HepG2 (cell line): ENCODE results near the gene XIAP. TPM values are rescaled to one million over a fixed set of nuclear protein-coding genes. Genes with fewer than 3 reads are reported as not detected.
A peak's percentile ranks its signal among the peaks of the same experiment; 100 is the strongest.

ENCODE experiments used
- BCL6 ChIP-seq: IDR thresholded peaks from 2 replicates; pipeline ENCODE4 v1.6.1; 2016; ENCODE audit warnings: missing genetic modification reagents, missing compliant biosample characterization
- CHD2 ChIP-seq: IDR thresholded peaks from 2 replicates; pipeline ENCODE4 v1.6.1; 2011; ENCODE audit warnings: low read depth, low read length, improper control_type of control experiment
- DMAP1 ChIP-seq: IDR thresholded peaks from 2 replicates; pipeline ENCODE4 v1.6.1; 2016
- FOXJ3 ChIP-seq: sonication (generic); formaldehyde crosslinking; IDR thresholded peaks from 2 replicates; pipeline ENCODE4 v1.4.0; 2020; ENCODE audit warnings: missing genetic modification reagents, mild to moderate bottlenecking, borderline replicate concordance
- FOXM1 ChIP-seq: sonication (generic); formaldehyde crosslinking; IDR thresholded peaks from 2 replicates; pipeline ENCODE4 v1.5.0; 2020; ENCODE audit warnings: missing genetic modification reagents
- HOXA3 ChIP-seq: sonication (generic); formaldehyde crosslinking; IDR thresholded peaks from 2 replicates; pipeline ENCODE4 v1.5.0; 2020; ENCODE audit warnings: missing genetic modification reagents
- MAZ ChIP-seq, 2 experiments: sonication (generic) in 1 of 2; formaldehyde crosslinking in 1 of 2; IDR thresholded peaks; 2 replicates each; pipeline versions ENCODE4 v1.5.0 to v1.6.1; 2012 to 2020; ENCODE audit warnings: low read depth in 2 of 2, mild to moderate bottlenecking in 2 of 2, borderline replicate concordance in 1 of 2, improper control_type of control experiment in 1 of 2, low read length in 1 of 2, missing genetic modification reagents in 1 of 2, moderate library complexity in 1 of 2
- PTBP1 ChIP-seq: fragments of 200-400 bp; formaldehyde crosslinking; IDR thresholded peaks from 2 replicates; pipeline ENCODE4 v1.6.1; 2018; ENCODE audit warnings: low read length, low read depth; ENCODE audit not compliant: poor library complexity, severe bottlenecking
- RARG ChIP-seq: sonication (generic); formaldehyde crosslinking; IDR thresholded peaks from 2 replicates; pipeline ENCODE4 v1.4.0; 2020; ENCODE audit warnings: low read depth, mild to moderate bottlenecking, missing genetic modification reagents
- ZBTB1 ChIP-seq: sonication (generic); formaldehyde crosslinking; IDR thresholded peaks from 2 replicates; pipeline ENCODE4 v1.4.0; 2020; ENCODE audit warnings: missing genetic modification reagents, borderline replicate concordance
- ZBTB14 ChIP-seq: sonication (generic); formaldehyde crosslinking; IDR thresholded peaks from 2 replicates; pipeline ENCODE4 v1.4.0; 2020; ENCODE audit warnings: missing genetic modification reagents
- ZNF121 ChIP-seq: sonication (generic); formaldehyde crosslinking; IDR thresholded peaks from 2 replicates; pipeline ENCODE4 v1.5.0; 2020; ENCODE audit warnings: mild to moderate bottlenecking, missing genetic modification reagents
- ZNF317 ChIP-seq: sonication (generic); formaldehyde crosslinking; IDR thresholded peaks from 2 replicates; pipeline ENCODE4 v1.5.0; 2020; ENCODE audit warnings: mild to moderate bottlenecking, missing genetic modification reagents
- ZNF329 ChIP-seq: sonication (generic); formaldehyde crosslinking; IDR thresholded peaks from 2 replicates; pipeline ENCODE4 v1.9.0; 2021; ENCODE audit warnings: low read depth, mild to moderate bottlenecking, missing genetic modification reagents
- polyA plus RNA-seq, 8 experiments: library from polyadenylated mRNA; depleted of rRNA in 3 of 8; stranded (reverse) in 7 of 8; unstranded in 1 of 8; fragments of >200 nt; fragmentation: Illumina TruSeq in 4 of 8; extraction: Trizol in 4 of 8; gene quantifications; 2 replicates each; pipeline versions ENCODE4 v1.2.1 to v1.2.3, GENCODE V29; 2011 to 2016; ENCODE audit warnings: low read depth in 4 of 8, missing spikeins in 1 of 8, mixed read lengths in 1 of 8; ENCODE audit not compliant: insufficient read depth in 1 of 8
- total RNA-seq, 5 experiments: library from RNA; depleted of rRNA; stranded (reverse); fragments of >200 nt; fragmentation: Illumina TruSeq; extraction: Trizol; gene quantifications; 2 replicates each; pipeline ENCODE4 v1.2.3, GENCODE V29; 2016; ENCODE audit warnings: low read depth in 1 of 5
- TF ChIP-seq, protein P1 (sequence below): sonication (generic); formaldehyde crosslinking; IDR thresholded peaks from 2 replicates; pipeline ENCODE4 v1.4.0; 2020; ENCODE audit warnings: mild to moderate bottlenecking, missing genetic modification reagents
- TF ChIP-seq, protein P2 (sequence below): IDR thresholded peaks from 2 replicates; pipeline ENCODE4 v1.6.1; 2012; ENCODE audit warnings: low read length, improper control_type of control experiment
- TF ChIP-seq, protein P3 (sequence below): sonication (generic); formaldehyde crosslinking; IDR thresholded peaks from 2 replicates; pipeline ENCODE4 v1.5.1; 2020; ENCODE audit warnings: mild to moderate bottlenecking, missing genetic modification reagents, moderate library complexity

XIAP gene
- total and polyA plus RNA-seq, 2 of the 13 experiments (the other 11 are each of a cell fraction or from before 2014, with no cell fraction given), result 12.9 to 29.5 TPM

- TF ChIP-seq, protein P1, sequence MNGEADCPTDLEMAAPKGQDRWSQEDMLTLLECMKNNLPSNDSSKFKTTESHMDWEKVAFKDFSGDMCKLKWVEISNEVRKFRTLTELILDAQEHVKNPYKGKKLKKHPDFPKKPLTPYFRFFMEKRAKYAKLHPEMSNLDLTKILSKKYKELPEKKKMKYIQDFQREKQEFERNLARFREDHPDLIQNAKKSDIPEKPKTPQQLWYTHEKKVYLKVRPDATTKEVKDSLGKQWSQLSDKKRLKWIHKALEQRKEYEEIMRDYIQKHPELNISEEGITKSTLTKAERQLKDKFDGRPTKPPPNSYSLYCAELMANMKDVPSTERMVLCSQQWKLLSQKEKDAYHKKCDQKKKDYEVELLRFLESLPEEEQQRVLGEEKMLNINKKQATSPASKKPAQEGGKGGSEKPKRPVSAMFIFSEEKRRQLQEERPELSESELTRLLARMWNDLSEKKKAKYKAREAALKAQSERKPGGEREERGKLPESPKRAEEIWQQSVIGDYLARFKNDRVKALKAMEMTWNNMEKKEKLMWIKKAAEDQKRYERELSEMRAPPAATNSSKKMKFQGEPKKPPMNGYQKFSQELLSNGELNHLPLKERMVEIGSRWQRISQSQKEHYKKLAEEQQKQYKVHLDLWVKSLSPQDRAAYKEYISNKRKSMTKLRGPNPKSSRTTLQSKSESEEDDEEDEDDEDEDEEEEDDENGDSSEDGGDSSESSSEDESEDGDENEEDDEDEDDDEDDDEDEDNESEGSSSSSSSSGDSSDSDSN, result peak; percentile 32; the same call in 1 of the 2 replicates
- no peak for TF ChIP-seq PTBP1
- TF ChIP-seq BCL6 (CRISPR knock-in tag), result peak; percentile 48; the same call in 1 of the 2 replicates
- no peak for TF ChIP-seq ZBTB14 (CRISPR knock-in tag)
- TF ChIP-seq ZBTB1 (CRISPR knock-in tag), result no peak
- 0 out of 2 replicates have a peak, but pooled peaks have one; percentile 63 for TF ChIP-seq DMAP1 (CRISPR knock-in tag)
- no peak for TF ChIP-seq ZNF317
- TF ChIP-seq HOXA3 (CRISPR knock-in tag), result peak; percentile 61
- TF ChIP-seq CHD2, result 0 out of 2 replicates have a peak, but pooled peaks have one; percentile 31
- peak; percentile 89; the same call in 1 of the 2 replicates for TF ChIP-seq MAZ (IDR thresholded peaks at IDR 0.05; ENCODE audit: borderline replicate concordance, low read depth, low read length)
- TF ChIP-seq MAZ (CRISPR knock-in tag; IDR thresholded peaks at IDR 0.05; ENCODE audit: low read depth), result peak; percentile 42; the same call in 1 of the 2 replicates
- TF ChIP-seq FOXM1 (CRISPR knock-in tag), result no peak
- TF ChIP-seq, protein P2, sequence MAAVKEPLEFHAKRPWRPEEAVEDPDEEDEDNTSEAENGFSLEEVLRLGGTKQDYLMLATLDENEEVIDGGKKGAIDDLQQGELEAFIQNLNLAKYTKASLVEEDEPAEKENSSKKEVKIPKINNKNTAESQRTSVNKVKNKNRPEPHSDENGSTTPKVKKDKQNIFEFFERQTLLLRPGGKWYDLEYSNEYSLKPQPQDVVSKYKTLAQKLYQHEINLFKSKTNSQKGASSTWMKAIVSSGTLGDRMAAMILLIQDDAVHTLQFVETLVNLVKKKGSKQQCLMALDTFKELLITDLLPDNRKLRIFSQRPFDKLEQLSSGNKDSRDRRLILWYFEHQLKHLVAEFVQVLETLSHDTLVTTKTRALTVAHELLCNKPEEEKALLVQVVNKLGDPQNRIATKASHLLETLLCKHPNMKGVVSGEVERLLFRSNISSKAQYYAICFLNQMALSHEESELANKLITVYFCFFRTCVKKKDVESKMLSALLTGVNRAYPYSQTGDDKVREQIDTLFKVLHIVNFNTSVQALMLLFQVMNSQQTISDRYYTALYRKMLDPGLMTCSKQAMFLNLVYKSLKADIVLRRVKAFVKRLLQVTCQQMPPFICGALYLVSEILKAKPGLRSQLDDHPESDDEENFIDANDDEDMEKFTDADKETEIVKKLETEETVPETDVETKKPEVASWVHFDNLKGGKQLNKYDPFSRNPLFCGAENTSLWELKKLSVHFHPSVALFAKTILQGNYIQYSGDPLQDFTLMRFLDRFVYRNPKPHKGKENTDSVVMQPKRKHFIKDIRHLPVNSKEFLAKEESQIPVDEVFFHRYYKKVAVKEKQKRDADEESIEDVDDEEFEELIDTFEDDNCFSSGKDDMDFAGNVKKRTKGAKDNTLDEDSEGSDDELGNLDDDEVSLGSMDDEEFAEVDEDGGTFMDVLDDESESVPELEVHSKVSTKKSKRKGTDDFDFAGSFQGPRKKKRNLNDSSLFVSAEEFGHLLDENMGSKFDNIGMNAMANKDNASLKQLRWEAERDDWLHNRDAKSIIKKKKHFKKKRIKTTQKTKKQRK, result no peak
- TF ChIP-seq, protein P3, sequence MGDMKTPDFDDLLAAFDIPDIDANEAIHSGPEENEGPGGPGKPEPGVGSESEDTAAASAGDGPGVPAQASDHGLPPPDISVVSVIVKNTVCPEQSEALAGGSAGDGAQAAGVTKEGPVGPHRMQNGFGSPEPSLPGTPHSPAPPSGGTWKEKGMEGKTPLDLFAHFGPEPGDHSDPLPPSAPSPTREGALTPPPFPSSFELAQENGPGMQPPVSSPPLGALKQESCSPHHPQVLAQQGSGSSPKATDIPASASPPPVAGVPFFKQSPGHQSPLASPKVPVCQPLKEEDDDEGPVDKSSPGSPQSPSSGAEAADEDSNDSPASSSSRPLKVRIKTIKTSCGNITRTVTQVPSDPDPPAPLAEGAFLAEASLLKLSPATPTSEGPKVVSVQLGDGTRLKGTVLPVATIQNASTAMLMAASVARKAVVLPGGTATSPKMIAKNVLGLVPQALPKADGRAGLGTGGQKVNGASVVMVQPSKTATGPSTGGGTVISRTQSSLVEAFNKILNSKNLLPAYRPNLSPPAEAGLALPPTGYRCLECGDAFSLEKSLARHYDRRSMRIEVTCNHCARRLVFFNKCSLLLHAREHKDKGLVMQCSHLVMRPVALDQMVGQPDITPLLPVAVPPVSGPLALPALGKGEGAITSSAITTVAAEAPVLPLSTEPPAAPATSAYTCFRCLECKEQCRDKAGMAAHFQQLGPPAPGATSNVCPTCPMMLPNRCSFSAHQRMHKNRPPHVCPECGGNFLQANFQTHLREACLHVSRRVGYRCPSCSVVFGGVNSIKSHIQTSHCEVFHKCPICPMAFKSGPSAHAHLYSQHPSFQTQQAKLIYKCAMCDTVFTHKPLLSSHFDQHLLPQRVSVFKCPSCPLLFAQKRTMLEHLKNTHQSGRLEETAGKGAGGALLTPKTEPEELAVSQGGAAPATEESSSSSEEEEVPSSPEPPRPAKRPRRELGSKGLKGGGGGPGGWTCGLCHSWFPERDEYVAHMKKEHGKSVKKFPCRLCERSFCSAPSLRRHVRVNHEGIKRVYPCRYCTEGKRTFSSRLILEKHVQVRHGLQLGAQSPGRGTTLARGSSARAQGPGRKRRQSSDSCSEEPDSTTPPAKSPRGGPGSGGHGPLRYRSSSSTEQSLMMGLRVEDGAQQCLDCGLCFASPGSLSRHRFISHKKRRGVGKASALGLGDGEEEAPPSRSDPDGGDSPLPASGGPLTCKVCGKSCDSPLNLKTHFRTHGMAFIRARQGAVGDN (CRISPR knock-in tag), result peak; percentile 67
- TF ChIP-seq FOXJ3 (CRISPR knock-in tag), result no peak
- TF ChIP-seq ZNF329, result no peak
- 0 out of 2 replicates have a peak, but pooled peaks have one; percentile 43 for TF ChIP-seq ZNF121 (CRISPR knock-in tag)
- TF ChIP-seq RARG (CRISPR knock-in tag), result no peak
These were observed 101.6 kb downstream of the XIAP start, which contains the start of gene STAG2 (continued) for GRCh38 chrX:123961268-123962005.
